ENCODE data around the gene NT5E. TPM values are rescaled to one million over a fixed set of nuclear protein-coding genes. Genes with fewer than 3 reads are reported as not detected.

The NT5E gene
- polyA plus RNA-seq, 1 donor: 4.9 TPM

DNA sequence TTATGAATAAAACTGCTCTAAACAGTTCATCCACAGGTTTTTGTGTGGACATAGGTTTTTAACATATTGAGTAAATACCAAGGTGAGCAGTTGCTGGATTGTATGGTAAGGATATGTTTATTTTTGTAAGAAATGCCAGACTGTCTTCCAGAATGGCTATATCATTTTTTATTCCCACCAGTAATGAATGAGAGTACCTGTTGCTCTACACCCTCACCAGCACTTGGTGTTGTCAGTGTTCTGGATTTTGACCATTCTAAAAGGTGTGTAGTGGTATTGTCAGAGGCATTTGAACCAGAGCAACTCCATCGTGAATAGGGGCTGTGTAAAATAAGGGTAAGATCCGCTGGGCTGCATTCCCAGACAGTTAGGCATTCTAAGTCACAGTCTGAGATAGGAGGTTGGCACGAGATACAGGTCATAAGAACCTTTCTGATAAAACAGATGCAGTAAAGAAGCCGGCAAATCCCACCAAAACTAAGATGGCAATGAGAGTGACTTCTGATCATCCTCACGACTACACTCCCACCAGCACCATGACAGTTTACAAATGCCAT lies 12.9 kb upstream of the NT5E start:
- no peak overlapping the region for H3K27ac ChIP-seq (ENCODE audit: low read length)
- no peaks in the 10 kb centered on the region for H3K4me1 ChIP-seq (ENCODE audit: control insufficient read depth, insufficient read depth, low read length)
- no CpG with 5 or more reads among the region's 5 CpGs for WGBS (ENCODE audit: insufficient coverage, low lambda C conversion rate)
- peaks cover 5% of the 10 kb centered on the region for H3K9me3 ChIP-seq (ENCODE audit: control insufficient read depth, low read depth, low read length)
- DNase-seq: no peak
- H3K4me3 ChIP-seq (ENCODE audit: low read length): no peak overlapping the region
- H3K27me3 ChIP-seq (ENCODE audit: control insufficient read depth, insufficient read depth, low read length): no peaks in the 10 kb centered on the region
- no peaks in the 10 kb centered on the region for H3K36me3 ChIP-seq (ENCODE audit: control insufficient read depth, insufficient read depth, low read length)

DNA sequence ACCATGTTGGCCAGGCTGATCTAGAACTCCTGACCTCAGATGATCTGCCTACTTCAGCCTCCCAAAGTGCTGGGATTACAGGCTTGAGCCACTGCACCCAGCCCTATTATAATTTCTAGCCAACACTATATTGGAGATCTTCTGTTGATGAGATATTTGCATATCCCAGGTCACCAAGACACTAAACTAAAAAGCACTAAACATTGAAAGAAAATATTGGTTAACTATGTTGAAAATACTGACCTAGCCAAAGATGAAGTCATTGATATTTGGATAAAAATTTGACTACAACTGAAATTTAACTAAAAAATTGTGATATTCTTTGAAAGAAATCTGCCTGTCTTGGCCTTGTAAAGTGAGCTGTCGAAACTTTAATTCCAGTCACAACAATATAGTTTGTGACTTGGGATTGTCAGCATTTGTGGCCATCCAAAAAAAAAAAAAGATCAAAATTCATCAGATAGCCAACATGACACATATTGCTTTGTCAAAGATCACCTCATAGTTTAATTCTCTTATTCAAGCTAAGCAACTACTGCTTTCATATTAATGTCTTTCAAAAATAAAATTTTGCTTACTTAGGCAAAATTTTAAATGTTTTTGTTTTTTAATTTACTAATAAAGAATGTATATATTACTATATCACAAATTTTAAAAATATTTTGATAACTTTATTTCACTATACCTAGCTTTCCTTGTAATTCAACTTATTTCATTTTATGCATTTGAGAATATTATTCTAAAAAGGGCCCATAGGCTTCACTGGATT lies 6.3 kb upstream of the NT5E start:
- Histone ChIP-seq H3K36me3 (ENCODE audit: control insufficient read depth, insufficient read depth, low read length) (no peaks in the 10 kb centered on the region), H3K9me3 (ENCODE audit: control insufficient read depth, low read depth, low read length) (no peaks in the 10 kb centered on the region), H3K4me3 (ENCODE audit: low read length) (no peak overlapping the region), H3K4me1 (ENCODE audit: control insufficient read depth, insufficient read depth, low read length) (no peaks in the 10 kb centered on the region), H3K27me3 (ENCODE audit: control insufficient read depth, insufficient read depth, low read length) (peaks cover 10% of the 10 kb centered on the region), H3K27ac (ENCODE audit: low read length) (no peak overlapping the region)
- WGBS (ENCODE audit: insufficient coverage, low lambda C conversion rate): 86% methylated on average over 1 of the region's 1 CpG
- no peak for DNase-seq

DNA sequence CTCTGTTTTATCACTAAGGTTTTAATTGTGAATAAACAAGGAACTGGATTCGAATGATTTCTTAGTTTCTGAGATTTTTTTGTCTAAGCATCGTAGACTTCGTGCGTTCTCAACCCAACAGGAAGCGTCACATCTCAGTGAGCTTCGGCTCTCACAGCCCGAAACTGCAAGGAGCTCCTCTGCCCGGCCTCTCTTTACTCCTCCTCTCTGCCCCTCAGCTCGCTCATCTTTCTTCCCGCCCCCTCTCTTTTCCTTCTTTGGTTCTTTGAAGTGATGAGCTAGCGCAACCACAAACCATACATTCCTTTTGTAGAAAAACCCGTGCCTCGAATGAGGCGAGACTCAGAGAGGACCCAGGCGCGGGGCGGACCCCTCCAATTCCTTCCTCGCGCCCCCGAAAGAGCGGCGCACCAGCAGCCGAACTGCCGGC lies 480 bp upstream of the NT5E start:
- peak in 1 of 2 donors; percentile 30 for DNase-seq
- WGBS (ENCODE audit: insufficient coverage, low lambda C conversion rate): 2% methylated on average over 8 of the region's 24 CpGs
- Histone ChIP-seq H3K27ac (ENCODE audit: low read length) (no peak overlapping the region), H3K4me1 (ENCODE audit: control insufficient read depth, insufficient read depth, low read length) (peaks cover 5% of the 10 kb centered on the region), H3K36me3 (ENCODE audit: control insufficient read depth, insufficient read depth, low read length) (no peaks in the 10 kb centered on the region), H3K9me3 (ENCODE audit: control insufficient read depth, low read depth, low read length) (no peaks in the 10 kb centered on the region), H3K27me3 (ENCODE audit: control insufficient read depth, insufficient read depth, low read length) (peaks cover 32% of the 10 kb centered on the region), H3K4me3 (ENCODE audit: low read length) (peak overlapping the region; percentile 46)

DNA sequence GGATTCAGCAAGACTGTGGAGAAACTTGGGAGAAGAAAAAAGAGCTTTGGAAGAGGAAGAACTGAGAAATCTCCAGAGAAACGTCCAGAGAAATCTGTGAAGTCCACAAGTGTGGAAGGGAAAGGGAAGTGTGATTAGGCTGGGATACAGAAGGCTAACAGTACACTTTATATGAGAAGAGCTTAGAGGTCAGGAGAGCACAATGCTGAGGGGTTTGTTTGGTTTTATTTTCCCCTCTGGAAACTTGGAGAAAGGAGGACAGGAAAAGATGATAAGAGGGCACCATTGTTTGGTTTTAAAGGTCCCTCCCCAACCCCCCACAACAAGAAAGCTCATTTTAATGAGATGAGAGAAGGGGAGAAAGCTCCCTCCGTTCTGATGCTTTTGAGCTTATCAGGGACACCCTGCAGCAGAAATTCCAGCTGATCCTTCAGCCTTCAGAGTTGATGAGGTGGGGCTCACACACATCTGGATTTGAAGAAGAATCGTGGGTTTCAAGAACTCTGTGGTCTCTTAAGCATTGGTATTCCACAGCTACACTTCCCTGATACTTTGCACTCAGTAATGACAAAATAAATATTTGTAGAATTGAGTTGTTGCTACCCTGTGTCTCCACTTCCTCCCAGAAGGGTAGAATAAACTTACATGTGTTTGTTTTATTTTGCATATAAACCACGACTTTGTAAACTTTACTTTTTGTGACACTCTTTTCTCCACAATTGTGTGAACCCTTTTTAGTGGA lies 1.9 kb downstream of the NT5E start:
- no peak overlapping the region for H3K4me3 ChIP-seq (ENCODE audit: low read length)
- WGBS (ENCODE audit: insufficient coverage, low lambda C conversion rate): 57% methylated on average over 1 of the region's 4 CpGs

DNA sequence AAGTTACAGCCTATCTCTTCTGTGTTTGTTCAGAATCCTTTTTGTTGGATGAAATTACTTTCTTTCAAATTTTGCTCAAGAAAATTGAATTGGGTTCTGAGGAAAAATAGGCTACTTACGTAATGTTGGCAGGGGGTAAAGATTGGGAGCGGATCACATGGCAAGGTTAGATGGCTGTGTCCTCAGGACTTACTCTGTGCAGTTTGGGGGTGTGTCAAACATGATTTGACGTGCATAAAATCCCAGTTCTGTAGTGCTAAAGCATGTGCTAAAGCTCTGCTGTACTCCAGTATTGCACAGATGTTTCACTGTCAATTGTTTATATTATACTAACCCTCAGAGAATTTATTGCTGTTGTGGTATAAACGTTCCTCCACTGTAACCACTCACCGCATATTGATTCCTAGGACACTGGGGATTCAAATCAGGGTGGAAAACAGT lies 2.6 kb downstream of the NT5E start:
- Histone ChIP-seq H3K4me3 (ENCODE audit: low read length) (no peak overlapping the region), H3K9me3 (ENCODE audit: control insufficient read depth, low read depth, low read length) (no peaks in the 10 kb centered on the region), H3K36me3 (ENCODE audit: control insufficient read depth, insufficient read depth, low read length) (no peaks in the 10 kb centered on the region), H3K4me1 (ENCODE audit: control insufficient read depth, insufficient read depth, low read length) (peaks cover 5% of the 10 kb centered on the region), H3K27ac (ENCODE audit: low read length) (no peak overlapping the region), H3K27me3 (ENCODE audit: control insufficient read depth, insufficient read depth, low read length) (peaks cover 31% of the 10 kb centered on the region)
- peak in 1 of 2 donors; percentile 16 for DNase-seq
- WGBS (ENCODE audit: insufficient coverage, low lambda C conversion rate): no CpG with 5 or more reads among the region's 5 CpGs

More for the DNA sequence above, 1.9 kb downstream of the NT5E start:
- Histone ChIP-seq H3K36me3 (ENCODE audit: control insufficient read depth, insufficient read depth, low read length) (no peaks in the 10 kb centered on the region), H3K27me3 (ENCODE audit: control insufficient read depth, insufficient read depth, low read length) (peaks cover 32% of the 10 kb centered on the region), H3K4me1 (ENCODE audit: control insufficient read depth, insufficient read depth, low read length) (peaks cover 5% of the 10 kb centered on the region), H3K9me3 (ENCODE audit: control insufficient read depth, low read depth, low read length) (no peaks in the 10 kb centered on the region), H3K27ac (ENCODE audit: low read length) (no peak overlapping the region)
- DNase-seq: peak in 1 of 2 donors; percentile 10

DNA sequence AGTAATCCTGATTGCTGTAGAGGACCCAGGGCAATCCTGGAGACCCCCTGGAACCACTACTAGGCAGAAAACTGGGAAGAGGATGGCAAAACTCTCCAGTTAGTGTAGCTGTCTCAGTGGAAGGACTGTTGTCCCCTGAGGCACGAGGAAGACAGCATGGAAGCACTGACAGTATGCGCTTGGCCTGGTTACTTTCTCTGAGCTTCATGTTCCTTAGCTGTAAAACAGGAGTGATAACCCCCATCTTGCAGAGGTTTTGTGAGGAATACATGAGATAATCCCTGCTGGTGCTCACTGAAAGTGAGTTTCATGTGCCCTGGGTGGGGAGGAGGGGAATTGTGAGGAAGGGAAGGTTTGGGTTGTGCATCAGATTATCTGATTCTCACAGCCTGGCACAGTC lies 3.2 kb downstream of the NT5E start:
- Histone ChIP-seq H3K27me3 (ENCODE audit: control insufficient read depth, insufficient read depth, low read length) (peaks cover 26% of the 10 kb centered on the region), H3K27ac (ENCODE audit: low read length) (no peak overlapping the region), H3K4me1 (ENCODE audit: control insufficient read depth, insufficient read depth, low read length) (peaks cover 5% of the 10 kb centered on the region), H3K4me3 (ENCODE audit: low read length) (no peak overlapping the region), H3K36me3 (ENCODE audit: control insufficient read depth, insufficient read depth, low read length) (no peaks in the 10 kb centered on the region), H3K9me3 (ENCODE audit: control insufficient read depth, low read depth, low read length) (no peaks in the 10 kb centered on the region)
- no peak for DNase-seq
- WGBS (ENCODE audit: insufficient coverage, low lambda C conversion rate): no CpG with 5 or more reads among the region's 2 CpGs

GRCh38 chr6:85453490-85453889 lies 3.6 kb downstream of the NT5E start:
- peaks cover 22% of the 10 kb centered on the region for H3K27me3 ChIP-seq (ENCODE audit: control insufficient read depth, insufficient read depth, low read length)
- H3K27ac ChIP-seq (ENCODE audit: low read length): no peak overlapping the region
- no peaks in the 10 kb centered on the region for H3K9me3 ChIP-seq (ENCODE audit: control insufficient read depth, low read depth, low read length)
- peaks cover 5% of the 10 kb centered on the region for H3K4me1 ChIP-seq (ENCODE audit: control insufficient read depth, insufficient read depth, low read length)
- no peaks in the 10 kb centered on the region for H3K36me3 ChIP-seq (ENCODE audit: control insufficient read depth, insufficient read depth, low read length)
- no peak overlapping the region for H3K4me3 ChIP-seq (ENCODE audit: low read length)
- no peak for DNase-seq
- no CpG with 5 or more reads among the region's 2 CpGs for WGBS (ENCODE audit: insufficient coverage, low lambda C conversion rate)

- Histone ChIP-seq H3K4me1 (ENCODE audit: control insufficient read depth, insufficient read depth, low read length) (peaks cover 3% of the 10 kb centered on the region), H3K27me3 (ENCODE audit: control insufficient read depth, insufficient read depth, low read length) (peaks cover 3% of the 10 kb centered on the region), H3K4me3 (ENCODE audit: low read length) (no peak overlapping the region), H3K36me3 (ENCODE audit: control insufficient read depth, insufficient read depth, low read length) (no peaks in the 10 kb centered on the region), H3K27ac (ENCODE audit: low read length) (no peak overlapping the region), H3K9me3 (ENCODE audit: control insufficient read depth, low read depth, low read length) (no peaks in the 10 kb centered on the region)
- DNase-seq: no peak
- no CpG with 5 or more reads among the region's 3 CpGs for WGBS (ENCODE audit: insufficient coverage, low lambda C conversion rate)
These were observed 5.7 kb downstream of the NT5E start for GRCh38 chr6:85455471-85456026.

GRCh38 chr6:85456782-85457181 lies 6.9 kb downstream of the NT5E start:
- Histone ChIP-seq H3K9me3 (ENCODE audit: control insufficient read depth, low read depth, low read length) (no peaks in the 10 kb centered on the region), H3K36me3 (ENCODE audit: control insufficient read depth, insufficient read depth, low read length) (no peaks in the 10 kb centered on the region), H3K4me1 (ENCODE audit: control insufficient read depth, insufficient read depth, low read length) (no peaks in the 10 kb centered on the region), H3K4me3 (ENCODE audit: low read length) (no peak overlapping the region), H3K27me3 (ENCODE audit: control insufficient read depth, insufficient read depth, low read length) (no peaks in the 10 kb centered on the region), H3K27ac (ENCODE audit: low read length) (no peak overlapping the region)
- no CpG with 5 or more reads among the region's 4 CpGs for WGBS (ENCODE audit: insufficient coverage, low lambda C conversion rate)
- no peak for DNase-seq

DNA sequence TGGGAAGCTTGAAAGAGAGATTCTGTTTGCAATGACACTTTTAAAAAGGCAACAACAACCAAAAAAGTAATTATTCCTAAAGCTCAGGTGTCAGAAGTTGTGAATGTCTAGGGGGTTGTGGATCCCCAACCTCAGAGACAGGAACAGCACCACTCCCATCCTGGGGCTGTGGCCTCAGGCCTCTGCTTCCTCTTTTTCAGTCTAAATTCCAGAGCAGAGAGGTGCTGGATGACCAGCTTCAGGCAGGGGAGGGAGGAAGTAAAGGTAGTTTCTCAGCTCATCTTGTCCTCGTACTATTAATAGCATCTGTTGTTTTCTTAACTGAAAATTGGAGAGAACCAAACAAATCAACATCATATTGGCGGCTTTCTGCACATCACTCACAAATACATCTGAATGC lies 8.3 kb downstream of the NT5E start:
- WGBS (ENCODE audit: insufficient coverage, low lambda C conversion rate): 17% methylated on average over 1 of the region's 2 CpGs
- Histone ChIP-seq H3K36me3 (ENCODE audit: control insufficient read depth, insufficient read depth, low read length) (no peaks in the 10 kb centered on the region), H3K4me1 (ENCODE audit: control insufficient read depth, insufficient read depth, low read length) (no peaks in the 10 kb centered on the region), H3K27me3 (ENCODE audit: control insufficient read depth, insufficient read depth, low read length) (no peaks in the 10 kb centered on the region), H3K9me3 (ENCODE audit: control insufficient read depth, low read depth, low read length) (no peaks in the 10 kb centered on the region), H3K4me3 (ENCODE audit: low read length) (no peak overlapping the region), H3K27ac (ENCODE audit: low read length) (no peak overlapping the region)
- no peak for DNase-seq
